Amygdala (tissue), 56 donors: ENCODE results near the gene PHF5A.

Experiments
- DNase-seq, 56 donors: peaks; one replicate each; lab custom pipeline; 2025; lab: John Stamatoyannopoulos, UW

PHF5A gene

GRCh38 chr22:41488596-41489385, 20.3 kb upstream of the PHF5A start:
- no peak for DNase-seq

GRCh38 chr22:41488076-41488475, 19.6 kb upstream of the PHF5A start:
- no peak for DNase-seq

- DNase-seq = no peak
These were observed 18.8 kb upstream of the PHF5A start for GRCh38 chr22:41487037-41487935.

GRCh38 chr22:41485033-41485432, 16.5 kb upstream of the PHF5A start:
- no peak for DNase-seq

- no peak for DNase-seq
These were observed 13.9 kb upstream of the PHF5A start for GRCh38 chr22:41482319-41482935.

- peak in 1 of 56 donors; percentile 14 for DNase-seq
These were observed 13.4 kb upstream of the PHF5A start for GRCh38 chr22:41481925-41482318.

GRCh38 chr22:41481131-41481830, 12.8 kb upstream of the PHF5A start:
- DNase-seq = peak in 15 of 56 donors; percentile 7 to 35 (median 24)

- DNase-seq = peak in 10 of 56 donors; percentile 28 to 74 (median 50)
These were observed 11.9 kb upstream of the PHF5A start for GRCh38 chr22:41480397-41480735.

- DNase-seq = peak in 47 of 56 donors; percentile 22 to 97 (median 67)
These were observed 11.3 kb upstream of the PHF5A start for GRCh38 chr22:41479671-41480396.

GRCh38 chr22:41478891-41479521, 10.5 kb upstream of the PHF5A start:
- DNase-seq = peak in 26 of 56 donors; percentile 9 to 71 (median 31)

- no peak for DNase-seq
These were observed 10.0 kb upstream of the PHF5A start for GRCh38 chr22:41478473-41478872.

- DNase-seq = no peak
These were observed 6.5 kb upstream of the PHF5A start for GRCh38 chr22:41474872-41475451.

GRCh38 chr22:41471568-41471967, 3.1 kb upstream of the PHF5A start:
- no peak for DNase-seq

GRCh38 chr22:41470886-41471285, 2.4 kb upstream of the PHF5A start:
- no peak for DNase-seq

GRCh38 chr22:41469218-41469851, 843 bp upstream of the PHF5A start:
- peak in 5 of 56 donors; percentile 33 to 60 (median 42) for DNase-seq

GRCh38 chr22:41461901-41462300, 6.6 kb downstream of the PHF5A start:
- no peak for DNase-seq

GRCh38 chr22:41460071-41460470, 8.4 kb downstream of the PHF5A start:
- DNase-seq = peak in 40 of 56 donors; percentile 16 to 84 (median 61)

GRCh38 chr22:41459431-41459830, 9.1 kb downstream of the PHF5A start:
- no peak for DNase-seq
